T-cell (primary cell): ENCODE results near the gene FLYWCH1. TPM values are rescaled to one million over a fixed set of nuclear protein-coding genes. Genes with fewer than 3 reads are reported as not detected.
"Not testable (repeated sequence)": the region's sequence is repeated elsewhere in the genome, so short reads cannot be mapped to it uniquely, and the experiment has no call there.

Experiments
- ATAC-seq, 4 experiments: fragments of 200-7000 bp in 3 of 4; fragments of 150-1000 bp in 1 of 4; cut with Tn5 transposase; replicated peaks in 1 of 4; 1 replicate in 3 of 4; 2 replicates in 1 of 4; pipeline ENCODE4 v1.10.0; 2021; ENCODE audit warnings: moderate library complexity in 3 of 4, mild to moderate bottlenecking in 2 of 4, moderate number of reproducible peaks in 1 of 4
- CTCF ChIA-PET, 2 donors: fragments of 300-600 bp; sonication (Branson Sonifier 250); formaldehyde crosslinking; loops; one replicate each; lab custom pipeline; 2022; ENCODE audit warnings: antibody characterized with exemption in 2 of 2; lab: Charles Lee
- POLR2A ChIA-PET, 2 donors: fragments of 300-600 bp; sonication (Branson Sonifier 250); formaldehyde crosslinking; loops; one replicate each; lab custom pipeline; 2022; ENCODE audit warnings: antibody characterized with exemption in 2 of 2; lab: Charles Lee
- DNase-seq, 35 experiments: peaks; one replicate each; pipeline versions ENCODE4 v3.0.0 to v3.0.0-alpha.2; 2013 to 2023
- H3K27ac ChIP-seq: one replicate; pipeline ENCODE4 v1.5.1; 2013; ENCODE audit warnings: low read length
- H3K27me3 ChIP-seq, 2 experiments: replicated peaks in 1 of 2; 1 replicate in 1 of 2; 2 replicates in 1 of 2; pipeline versions ENCODE4 v1.6.1 to v1.7.0; 2013; ENCODE audit warnings: low read length in 1 of 2, mixed read lengths in 1 of 2; ENCODE audit not compliant: control insufficient read depth in 2 of 2, insufficient read depth in 2 of 2; ENCODE audit errors: extremely low read depth in 1 of 2
- H3K36me3 ChIP-seq, 2 donors: 1 replicate in 1 of 2; 2 replicates in 1 of 2; pipeline versions ENCODE4 v1.6.1 to v1.7.0; 2013; ENCODE audit warnings: low read length in 1 of 2; ENCODE audit not compliant: control insufficient read depth in 2 of 2, insufficient read depth in 1 of 2; ENCODE audit errors: extremely low read depth in 1 of 2
- H3K4me1 ChIP-seq, 2 experiments: 1 replicate in 1 of 2; 2 replicates in 1 of 2; pipeline versions ENCODE4 v1.6.1 to v1.7.0; 2013; ENCODE audit warnings: low read length in 2 of 2, mixed read lengths in 1 of 2; ENCODE audit not compliant: insufficient read depth in 2 of 2, control insufficient read depth in 1 of 2; ENCODE audit errors: extremely low read depth in 1 of 2
- H3K4me3 ChIP-seq, 2 donors: 1 replicate in 1 of 2; 2 replicates in 1 of 2; pipeline versions ENCODE4 v1.5.1 to v1.7.0; 2013; ENCODE audit warnings: mild to moderate bottlenecking in 2 of 2, low read length in 1 of 2, moderate library complexity in 1 of 2; ENCODE audit not compliant: control insufficient read depth in 1 of 2; ENCODE audit errors: extremely low read depth in 1 of 2
- H3K9me3 ChIP-seq: 2 replicates; pipeline ENCODE4 v1.7.0; 2013
- H3K27ac Mint-ChIP-seq, 2 donors: one replicate each; pipeline ENCODE4 v1.8.0; 2020 to 2021; ENCODE audit warnings: mild to moderate bottlenecking in 2 of 2, mixed read lengths in 2 of 2
- H3K27me3 Mint-ChIP-seq, 2 donors: one replicate each; pipeline ENCODE4 v1.8.0; 2021 to 2022; ENCODE audit warnings: mixed read lengths in 2 of 2
- H3K36me3 Mint-ChIP-seq: one replicate; pipeline ENCODE4 v1.8.0; 2021; ENCODE audit warnings: mixed read lengths
- H3K4me1 Mint-ChIP-seq, 3 donors: one replicate each; pipeline ENCODE4 v1.8.0; 2020 to 2022; ENCODE audit warnings: mixed read lengths in 3 of 3, mild to moderate bottlenecking in 1 of 3
- H3K4me3 Mint-ChIP-seq, 3 donors: one replicate each; pipeline ENCODE4 v1.8.0; 2020 to 2022; ENCODE audit warnings: mild to moderate bottlenecking in 3 of 3, mixed read lengths in 3 of 3, moderate library complexity in 3 of 3
- H3K9me3 Mint-ChIP-seq, 3 donors: one replicate each; pipeline ENCODE4 v1.8.0; 2020 to 2022; ENCODE audit warnings: mixed read lengths in 3 of 3
- WGBS: methylation state at CpG from one replicate; pipeline ENCODE4 v1.1.5; 2013; ENCODE audit warnings: missing lambda C conversion rate; ENCODE audit not compliant: insufficient coverage; 5-methylcytosine and 5-hydroxymethylcytosine counted together
- total RNA-seq, 35 experiments: library from RNA in 6 of 35; stranded (reverse) in 6 of 35; fragments of 120-200 nt in 1 of 35; gene quantifications; one replicate each; pipeline versions ENCODE4 v1.2.1 to v1.2.4 and lab custom pipeline; 2013 to 2026

Gene FLYWCH1
- total RNA-seq, 5 donors from 2014 or later (not counting 1 experiment from before 2014, with no cell fraction given) = 83.0 to 144 (median 106) TPM

- Mint-ChIP-seq H3K27me3 (no peaks in the 10 kb centered on the region), H3K9me3 (no peaks in the 10 kb centered on the region), H3K27ac (no peak overlapping the region), H3K4me3 (no peak overlapping the region), H3K4me1 (peaks cover 0 to 6% (median 0%) of the 10 kb centered on the region in 3 donors), H3K36me3 (peaks cover 27% of the 10 kb centered on the region)
- Histone ChIP-seq H3K9me3 (no peaks in the 10 kb centered on the region), H3K36me3 (peaks cover 32 to 64% of the 10 kb centered on the region in 2 donors), H3K4me3 (no peak overlapping the region), H3K4me1 (no peaks in the 10 kb centered on the region), H3K27me3 (no peaks in the 10 kb centered on the region), H3K27ac (no peak overlapping the region)
- CTCF ChIA-PET = no interaction called here
- ATAC-seq (no peak), DNase-seq (no peak)
- POLR2A ChIA-PET = no interaction called here
- 100% methylated on average over 1 of the region's 2 CpGs for WGBS
Observed at GRCh38 chr16:2939968-2940367, 28.2 kb downstream of the FLYWCH1 start.

GRCh38 chr16:2942045-2942444 lies 30.3 kb downstream of the FLYWCH1 start:
- Histone ChIP-seq H3K27ac (no peak overlapping the region), H3K27me3 (no peaks in the 10 kb centered on the region), H3K36me3 (peaks cover 28 to 52% of the 10 kb centered on the region in 2 donors), H3K9me3 (no peaks in the 10 kb centered on the region), H3K4me3 (no peak overlapping the region), H3K4me1 (no peaks in the 10 kb centered on the region)
- POLR2A ChIA-PET = no interaction called here
- Mint-ChIP-seq H3K27me3 (no peaks in the 10 kb centered on the region), H3K27ac (no peak overlapping the region), H3K36me3 (peaks cover 26% of the 10 kb centered on the region), H3K4me1 (no peaks in the 10 kb centered on the region), H3K4me3 (no peak overlapping the region), H3K9me3 (no peaks in the 10 kb centered on the region)
- CTCF ChIA-PET = interaction anchor here in 1 of 2 donors (0.6 kb wide), 1 partner anchor 15 kb away, joined by 3 read pairs; no protein-coding TSS in a partner anchor
- WGBS = 89% methylated on average over 4 of the region's 4 CpGs
- DNase-seq (no peak), ATAC-seq (no peak)

- H3K27ac Mint-ChIP-seq, ATAC-seq, H3K4me1 ChIP-seq, H3K27me3 ChIP-seq, POLR2A ChIA-PET, CTCF ChIA-PET, DNase-seq, H3K4me1 Mint-ChIP-seq, H3K27me3 Mint-ChIP-seq, H3K9me3 Mint-ChIP-seq, H3K4me3 ChIP-seq, H3K4me3 Mint-ChIP-seq, H3K27ac ChIP-seq, H3K9me3 ChIP-seq: not testable (repeated sequence)
- 93% methylated on average over 3 of the region's 12 CpGs for WGBS
- H3K36me3 ChIP-seq = peaks cover 17 to 39% of the 10 kb centered on the region in 2 donors
- peaks cover 28% of the 10 kb centered on the region for H3K36me3 Mint-ChIP-seq
Observed at GRCh38 chr16:2943716-2944115, 32.0 kb downstream of the FLYWCH1 start.

GRCh38 chr16:2946649-2947048 lies 34.9 kb downstream of the FLYWCH1 start:
- Mint-ChIP-seq H3K4me1 (no peaks in the 10 kb centered on the region), H3K9me3 (no peaks in the 10 kb centered on the region), H3K4me3 (no peak overlapping the region), H3K27ac (no peak overlapping the region), H3K36me3 (peaks cover 18% of the 10 kb centered on the region), H3K27me3 (no peaks in the 10 kb centered on the region)
- Histone ChIP-seq H3K4me3 (no peak overlapping the region), H3K36me3 (peaks cover 14 to 18% of the 10 kb centered on the region in 2 donors), H3K4me1 (no peaks in the 10 kb centered on the region), H3K27ac (no peak overlapping the region), H3K27me3 (no peaks in the 10 kb centered on the region), H3K9me3 (no peaks in the 10 kb centered on the region)
- WGBS = 90% methylated on average over 3 of the region's 4 CpGs
- DNase-seq (no peak), ATAC-seq (no peak)
- POLR2A ChIA-PET = no interaction called here
- CTCF ChIA-PET = no interaction called here

DNA sequence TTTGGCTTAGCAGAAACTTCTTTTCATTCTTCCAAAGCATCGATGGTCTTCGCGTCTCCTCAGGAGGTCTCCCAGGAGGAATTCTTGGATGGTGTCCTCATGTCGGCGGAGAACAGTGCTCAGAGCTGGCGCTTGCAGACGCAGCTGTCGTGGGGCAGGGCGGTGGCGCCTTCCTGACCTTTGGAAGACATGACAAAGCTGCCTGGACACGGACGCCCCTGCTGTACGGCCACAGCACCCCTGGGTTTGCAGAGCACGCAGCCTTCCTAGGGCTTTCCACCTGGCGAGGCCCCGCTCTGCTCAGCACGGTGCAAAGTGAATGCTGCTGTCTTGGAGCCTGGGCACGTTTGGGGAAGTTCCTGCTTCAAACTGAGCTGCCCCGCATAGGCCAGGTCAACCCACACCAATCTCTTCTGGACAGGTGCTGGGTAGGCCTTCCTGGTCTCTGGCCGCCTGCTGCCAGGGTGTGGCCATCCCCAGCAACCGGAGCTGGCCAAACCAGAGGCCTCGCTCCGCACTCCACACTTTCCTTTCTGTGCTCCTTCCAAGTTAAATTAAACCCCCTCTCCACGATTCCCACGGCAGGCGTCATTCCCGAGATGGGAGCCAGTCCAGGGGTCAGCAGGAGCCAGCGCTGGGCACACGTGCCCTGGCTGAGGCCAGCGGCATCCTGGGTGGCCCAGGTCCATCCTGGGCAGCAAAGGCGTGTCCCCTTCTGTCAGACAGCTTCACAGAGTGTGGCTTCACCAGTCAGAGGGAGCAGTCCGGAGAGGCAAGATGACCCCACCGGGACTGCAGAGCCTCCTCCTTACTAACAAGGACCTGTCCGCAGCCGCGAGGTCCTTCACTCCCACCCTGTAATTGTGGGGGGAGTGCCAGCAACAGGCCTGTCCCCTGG lies 37.3 kb downstream of the FLYWCH1 start:
- H3K27ac Mint-ChIP-seq = no peak overlapping the region
- Histone ChIP-seq H3K4me1 (no peaks in the 10 kb centered on the region), H3K36me3 (peaks cover 8 to 11% of the 10 kb centered on the region in 2 donors), H3K9me3 (no peaks in the 10 kb centered on the region), H3K4me3 (no peak overlapping the region), H3K27ac (no peak overlapping the region), H3K27me3 (peaks cover 0 to 13% of the 10 kb centered on the region in 2 experiments)
- H3K27me3 Mint-ChIP-seq = no peaks in the 10 kb centered on the region
- peaks cover 12% of the 10 kb centered on the region for H3K36me3 Mint-ChIP-seq
- ChIA-PET POLR2A (no interaction called here), CTCF (interaction anchor here (0.6 to 0.7 kb wide), 2 partner anchors 65 to 1958 kb away, joined by 3 read pairs; no protein-coding TSS in a partner anchor)
- no peaks in the 10 kb centered on the region for H3K9me3 Mint-ChIP-seq
- ATAC-seq (peak in 1 of 4 experiments; percentile 9), DNase-seq (no peak)
- H3K4me1 Mint-ChIP-seq = no peaks in the 10 kb centered on the region
- WGBS = 86% methylated on average over 32 of the region's 36 CpGs
- no peak overlapping the region for H3K4me3 Mint-ChIP-seq

DNA sequence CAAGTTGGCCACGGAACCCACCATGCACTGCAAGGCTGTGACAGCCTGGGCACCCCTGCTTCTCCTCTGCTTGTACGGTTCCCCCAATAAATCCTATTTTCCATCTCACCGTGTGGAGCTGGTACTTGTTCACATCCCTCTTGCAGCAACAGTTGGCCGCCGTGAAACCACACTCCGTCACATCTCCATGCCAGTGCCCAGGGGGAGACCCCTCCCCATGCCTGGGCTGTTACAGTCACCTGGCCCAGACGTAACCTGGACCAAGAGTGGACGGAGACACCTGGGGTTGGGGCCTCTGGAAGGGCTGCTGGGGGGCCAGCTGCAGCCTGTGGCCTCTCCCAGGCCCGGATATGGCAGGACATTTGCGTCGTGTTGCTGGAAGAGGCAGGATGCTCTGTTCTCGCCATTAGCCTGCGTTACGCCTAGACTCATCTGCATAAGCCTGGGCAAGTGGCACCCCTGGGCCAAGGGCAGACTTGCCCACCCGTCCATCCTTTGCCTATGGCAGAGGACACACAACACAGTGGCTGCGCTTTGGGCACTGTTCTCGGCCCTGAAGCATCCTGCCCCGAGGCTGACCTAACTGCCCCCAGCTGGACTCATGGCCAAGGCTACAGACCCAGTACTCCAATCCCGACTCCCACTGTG lies 38.1 kb downstream of the FLYWCH1 start:
- Mint-ChIP-seq H3K27ac (no peak overlapping the region), H3K36me3 (peaks cover 12% of the 10 kb centered on the region), H3K4me3 (no peak overlapping the region), H3K27me3 (peaks cover 0 to 3% of the 10 kb centered on the region in 2 donors), H3K9me3 (no peaks in the 10 kb centered on the region), H3K4me1 (no peaks in the 10 kb centered on the region)
- 86% methylated on average over 19 of the region's 19 CpGs for WGBS
- POLR2A ChIA-PET = no interaction called here
- no peak overlapping the region for H3K27ac ChIP-seq
- DNase-seq (no peak), ATAC-seq (no peak)
- no peaks in the 10 kb centered on the region for H3K9me3 ChIP-seq
- no peak overlapping the region for H3K4me3 ChIP-seq
- CTCF ChIA-PET = interaction anchor here in 1 of 2 donors (0.6 kb wide), 1 partner anchor 172 kb away, joined by 4 read pairs; no protein-coding TSS in a partner anchor
- H3K27me3 ChIP-seq = peaks cover 0 to 21% of the 10 kb centered on the region in 2 experiments
- H3K4me1 ChIP-seq = no peaks in the 10 kb centered on the region
- H3K36me3 ChIP-seq = peaks cover 7 to 11% of the 10 kb centered on the region in 2 donors
